Adrenal gland (tissue), 12 donors: ENCODE measurements around the gene PIGN. TPM values are rescaled to one million over a fixed set of nuclear protein-coding genes. Genes with fewer than 3 reads are reported as not detected.

Experiments
- DNase-seq, 7 donors: peaks; one replicate each; pipeline ENCODE4 v3.0.0-alpha.2; 2019 to 2020
- H3K27ac ChIP-seq, 5 donors: fragments of 200-600 bp; sonication (generic) in 4 of 5; 1 replicate in 3 of 5; 2 replicates in 2 of 5; pipeline versions ENCODE4 v1.5.1 to v1.8.0; 2016 to 2020; ENCODE audit warnings: mild to moderate bottlenecking in 1 of 5
- H3K27me3 ChIP-seq: fragments of 200-600 bp; 2 replicates; pipeline ENCODE4 v1.8.0; 2021
- H3K36me3 ChIP-seq, 2 donors: fragments of 200-600 bp; replicated peaks in 1 of 2; 1 replicate in 1 of 2; 2 replicates in 1 of 2; pipeline versions ENCODE4 v1.5.1 to v1.8.0; 2018 to 2022
- H3K4me1 ChIP-seq, 2 donors: fragments of 200-600 bp; replicated peaks in 1 of 2; 1 replicate in 1 of 2; 2 replicates in 1 of 2; pipeline versions ENCODE4 v1.5.1 to v1.8.0; 2018 to 2021
- H3K4me3 ChIP-seq, 4 donors: fragments of 200-600 bp; sonication (generic) in 3 of 4; one replicate each; pipeline ENCODE4 v1.5.1; 2016 to 2018
- H3K9me3 ChIP-seq, 3 donors: fragments of 200-600 bp; sonication (generic) in 1 of 3; replicated peaks in 1 of 3; 1 replicate in 2 of 3; 2 replicates in 1 of 3; pipeline versions ENCODE4 v1.5.1 to v1.8.0; 2016 to 2021
- POLR2A ChIP-seq, 2 donors: fragments of 450-650 bp; IDR thresholded peaks; one replicate each; pipeline ENCODE4 v1.6.1; 2017; ENCODE audit warnings: antibody characterized with exemption in 2 of 2, mild to moderate bottlenecking in 2 of 2, moderate library complexity in 1 of 2
- WGBS, 4 donors: extraction: QIAGEN DNeasy Blood & Tissue Kit in 2 of 4; methylation state at CpG; one replicate each; pipeline versions ENCODE4 v1.1.5 to v1.1.7; 2013 to 2017; 5-methylcytosine and 5-hydroxymethylcytosine counted together
- intact Hi-C, 2 donors: fragments of 100-400 bp; cut with DNase I; formaldehyde crosslinking; loops; one replicate each; pipeline versions ENCODE4 v1.14.1 to v1.15.0; 2022 to 2023
- polyA plus RNA-seq, 3 donors: library from polyadenylated mRNA; stranded (reverse); fragments of 200-250 nt in 2 of 3; fragments of 350-450 nt in 1 of 3; fragmentation: Illumina TruSeq in 1 of 3; extraction: RNeasy Lipid Tissue Mini Kit (QIAGEN cat#74804) in 1 of 3; gene quantifications; one replicate each; pipeline ENCODE4 v1.2.3, GENCODE V29; 2013 to 2014
- total RNA-seq, 9 donors: library from RNA; depleted of rRNA in 4 of 9; stranded (reverse); fragments of >200 nt in 4 of 9; fragments of 120-200 nt in 1 of 9; fragmentation: NEBNext Ultra II Directional in 1 of 9; extraction: Animal tissue kit (Norgen Biotek cat#: 25700) in 1 of 9; gene quantifications; one replicate each; pipeline versions ENCODE4 v1.1.0 to v1.2.4, GENCODE V29; 2013 to 2023
- TF ChIP-seq, protein P1 (sequence below), 6 experiments: fragments of 450-650 bp in 4 of 6; fragments of 200-600 bp in 2 of 6; sonication (generic) in 1 of 6; IDR thresholded peaks; 1 replicate in 5 of 6; 2 replicates in 1 of 6; pipeline versions ENCODE4 v1.5.1 to v1.8.0; 2016 to 2021; ENCODE audit warnings: antibody characterized with exemption in 6 of 6, mild to moderate bottlenecking in 2 of 6, moderate library complexity in 1 of 6
- donor health status: healthy with polysubstance abuse.
- donor health status: Bipolar disorder and iron deficiency.
- donor health status: DM: yes; HTN: yes; CAD: no.
- donor health status: DM: no; HTN: no; CAD: no.
- donor health status: DM: no; HTN: no; CAD: no.
- donor health status: DM: yes; HTN: yes; CAD: no.

PIGN gene
- total and polyA plus RNA-seq, 12 donors = 4.4 to 50.5 (median 21.7) TPM

- Histone ChIP-seq H3K9me3 (no peaks in the 10 kb centered on the region), H3K4me3 (no peak overlapping the region), H3K4me1 (no peaks in the 10 kb centered on the region), H3K36me3 (no peaks in the 10 kb centered on the region), H3K27me3 (no peaks in the 10 kb centered on the region), H3K27ac (no peak overlapping the region)
- no peak for TF ChIP-seq POLR2A (IDR thresholded peaks at IDR 0.05)
- TF ChIP-seq, protein P1, sequence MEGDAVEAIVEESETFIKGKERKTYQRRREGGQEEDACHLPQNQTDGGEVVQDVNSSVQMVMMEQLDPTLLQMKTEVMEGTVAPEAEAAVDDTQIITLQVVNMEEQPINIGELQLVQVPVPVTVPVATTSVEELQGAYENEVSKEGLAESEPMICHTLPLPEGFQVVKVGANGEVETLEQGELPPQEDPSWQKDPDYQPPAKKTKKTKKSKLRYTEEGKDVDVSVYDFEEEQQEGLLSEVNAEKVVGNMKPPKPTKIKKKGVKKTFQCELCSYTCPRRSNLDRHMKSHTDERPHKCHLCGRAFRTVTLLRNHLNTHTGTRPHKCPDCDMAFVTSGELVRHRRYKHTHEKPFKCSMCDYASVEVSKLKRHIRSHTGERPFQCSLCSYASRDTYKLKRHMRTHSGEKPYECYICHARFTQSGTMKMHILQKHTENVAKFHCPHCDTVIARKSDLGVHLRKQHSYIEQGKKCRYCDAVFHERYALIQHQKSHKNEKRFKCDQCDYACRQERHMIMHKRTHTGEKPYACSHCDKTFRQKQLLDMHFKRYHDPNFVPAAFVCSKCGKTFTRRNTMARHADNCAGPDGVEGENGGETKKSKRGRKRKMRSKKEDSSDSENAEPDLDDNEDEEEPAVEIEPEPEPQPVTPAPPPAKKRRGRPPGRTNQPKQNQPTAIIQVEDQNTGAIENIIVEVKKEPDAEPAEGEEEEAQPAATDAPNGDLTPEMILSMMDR (IDR thresholded peaks at IDR 0.05) = no peak
- no peak for DNase-seq
- intact Hi-C loops = no loop called here
Measured at GRCh38 chr18:62024983-62025382, 161.9 kb downstream of the PIGN start.

DNA sequence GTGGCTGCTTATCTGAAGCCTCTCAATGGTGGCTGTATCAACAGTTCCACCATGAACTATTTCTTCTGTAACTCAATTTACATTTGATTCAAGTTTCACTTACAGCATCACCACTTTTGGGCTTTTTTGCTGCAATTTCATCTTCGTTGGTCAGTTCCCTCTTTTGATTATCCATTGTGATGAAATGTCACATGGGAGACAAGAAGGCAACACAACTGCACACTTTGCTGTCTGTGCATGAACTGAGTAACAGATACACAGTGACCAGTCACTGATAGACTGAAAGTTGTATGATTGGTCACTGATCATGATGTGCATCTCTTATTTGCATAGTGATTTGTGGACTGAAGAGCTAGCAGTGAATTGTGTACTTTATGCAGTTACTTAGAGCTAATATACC is 163.3 kb downstream of the PIGN start:
- no peaks in the 10 kb centered on the region for H3K27me3 ChIP-seq
- 57 to 64% (median 58%) methylated on average over 1 of the region's 1 CpG for WGBS, 4 donors
- H3K4me3 ChIP-seq = no peak overlapping the region
- no peak for TF ChIP-seq POLR2A (IDR thresholded peaks at IDR 0.05)
- TF ChIP-seq, protein P1 (IDR thresholded peaks at IDR 0.05) = no peak
- no peak for DNase-seq
- intact Hi-C loops = no loop called here
- no peaks in the 10 kb centered on the region for H3K4me1 ChIP-seq
- no peaks in the 10 kb centered on the region for H3K36me3 ChIP-seq
- H3K27ac ChIP-seq = no peak overlapping the region
- H3K9me3 ChIP-seq = no peaks in the 10 kb centered on the region

- 50 to 93% (median 70%) methylated on average over 2 of the region's 2 CpGs for WGBS, 4 donors
- peak overlapping the region in 1 of 5 donors; percentile 72 for H3K27ac ChIP-seq
Measured at GRCh38 chr18:62018759-62019041, 168.2 kb downstream of the PIGN start.

GRCh38 chr18:62018034-62018758 is 168.7 kb downstream of the PIGN start:
- Histone ChIP-seq H3K9me3 (no peaks in the 10 kb centered on the region), H3K4me3 (no peak overlapping the region), H3K27me3 (no peaks in the 10 kb centered on the region), H3K4me1 (no peaks in the 10 kb centered on the region), H3K36me3 (no peaks in the 10 kb centered on the region), H3K27ac (peak overlapping the region in 2 of 5 donors; percentile 20 to 72)
- DNase-seq = peak in 6 of 7 donors; percentile 15 to 68 (median 42)
- intact Hi-C loops = no loop called here
- TF ChIP-seq, protein P1 (IDR thresholded peaks at IDR 0.05) = no peak
- TF ChIP-seq POLR2A (IDR thresholded peaks at IDR 0.05) = no peak
- 55 to 77% (median 68%) methylated on average over 9 of the region's 9 CpGs for WGBS, 4 donors

More at GRCh38 chr18:62018759-62019041, 168.2 kb downstream of the PIGN start:
- DNase-seq = no peak
- Histone ChIP-seq H3K4me1 (no peaks in the 10 kb centered on the region), H3K4me3 (no peak overlapping the region), H3K36me3 (no peaks in the 10 kb centered on the region), H3K27me3 (no peaks in the 10 kb centered on the region), H3K9me3 (no peaks in the 10 kb centered on the region)
- intact Hi-C loops = no loop called here
- no peak for TF ChIP-seq POLR2A (IDR thresholded peaks at IDR 0.05)

GRCh38 chr18:62017618-62018017 is 169.2 kb downstream of the PIGN start:
- no peaks in the 10 kb centered on the region for H3K27me3 ChIP-seq
- H3K4me1 ChIP-seq = no peaks in the 10 kb centered on the region
- peak overlapping the region in 2 of 5 donors; percentile 20 to 72 for H3K27ac ChIP-seq
- 40 to 68% (median 60%) methylated on average over 6 of the region's 6 CpGs for WGBS, 4 donors
- no peaks in the 10 kb centered on the region for H3K36me3 ChIP-seq
- H3K9me3 ChIP-seq = no peaks in the 10 kb centered on the region
- no peak for DNase-seq
- intact Hi-C loops = no loop called here
- no peak for TF ChIP-seq POLR2A (IDR thresholded peaks at IDR 0.05)
- TF ChIP-seq, protein P1 (IDR thresholded peaks at IDR 0.05) = no peak
- no peak overlapping the region for H3K4me3 ChIP-seq
